SK-N-MC (cell line): ENCODE results near the gene BBS12.

Experiments
- EZH2 ChIP-seq: fragments of 200-600 bp; sonication (generic); IDR thresholded peaks from one replicate; pipeline ENCODE4 v1.6.1; 2017; ENCODE audit warnings: antibody characterized with exemption
- FOXP2 ChIP-seq: optimal IDR thresholded peaks from 2 replicates; pipeline ENCODE3; 2011; ENCODE audit warnings: mild to moderate bottlenecking, moderate library complexity; ENCODE audit not compliant: insufficient read depth; ENCODE audit errors: extremely low read length, control extremely low read depth
- POLR2AphosphoS5 ChIP-seq: IDR thresholded peaks from 2 replicates; pipeline ENCODE4 v1.6.1; 2012; ENCODE audit warnings: mild to moderate bottlenecking, low read depth, low read length, borderline replicate concordance

- TF ChIP-seq POLR2AphosphoS5 (no peak), EZH2 (no peak), FOXP2 (no peak)
These were observed 52.6 kb downstream of the BBS12 start for GRCh38 chr4:122785099-122785498.
